Measurements from ENCODE around the gene CYSLTR2.

DNA sequence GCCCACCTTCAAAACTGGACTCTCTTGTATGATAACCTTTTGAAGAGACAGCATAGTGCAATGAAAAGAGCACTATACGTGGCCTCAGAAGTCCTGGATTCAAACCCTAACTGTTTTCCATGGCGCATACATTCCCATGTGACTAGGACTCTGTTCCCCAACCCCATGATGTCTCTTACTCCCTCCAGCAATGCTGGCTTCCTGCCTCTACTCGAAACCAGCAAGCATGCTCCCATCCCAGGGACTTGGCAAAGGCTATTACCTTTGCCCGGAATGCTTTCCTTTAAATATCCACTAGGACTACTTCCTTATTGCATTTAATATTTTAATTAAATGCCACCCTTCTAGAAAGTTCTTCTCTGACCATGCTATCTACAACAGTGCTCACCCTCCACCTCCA lies 75.1 kb downstream of the CYSLTR2 start:
- TF ChIP-seq OSR1 (CRISPR knock-in tag; IDR thresholded peaks at IDR 0.05) = no peak
- no peak for TF ChIP-seq RARB (CRISPR knock-in tag; IDR thresholded peaks at IDR 0.05)
- TF ChIP-seq GLIS3 (CRISPR knock-in tag; IDR thresholded peaks at IDR 0.05) = no peak
- TF ChIP-seq PPARA (CRISPR knock-in tag; IDR thresholded peaks at IDR 0.05; ENCODE audit: borderline replicate concordance) = no peak
